Mesothelial cell of epicardium (in vitro differentiated cells): ENCODE results near the gene F2RL3. TPM values are rescaled to one million over a fixed set of nuclear protein-coding genes. Genes with fewer than 3 reads are reported as not detected.

Experiments
- DNase-seq, 2 experiments: peaks; one replicate each; pipeline ENCODE4 v3.0.0; 2021; ENCODE audit warnings: low spot score in 2 of 2; ENCODE audit not compliant: unreplicated experiment in 2 of 2
- H3K27ac Mint-ChIP-seq: 2 replicates; pipeline ENCODE4 v1.8.0; 2021; ENCODE audit warnings: mixed read lengths
- H3K27me3 Mint-ChIP-seq: 2 replicates; pipeline ENCODE4 v1.8.0; 2021; ENCODE audit warnings: low read depth, mixed read lengths
- H3K36me3 Mint-ChIP-seq: 2 replicates; pipeline ENCODE4 v1.8.0; 2021; ENCODE audit warnings: mixed read lengths
- H3K4me1 Mint-ChIP-seq: 2 replicates; pipeline ENCODE4 v1.8.0; 2021; ENCODE audit warnings: mixed read lengths
- H3K4me3 Mint-ChIP-seq: 2 replicates; pipeline ENCODE4 v1.8.0; 2021; ENCODE audit warnings: mild to moderate bottlenecking, moderate library complexity, mixed read lengths
- H3K9me3 Mint-ChIP-seq: 2 replicates; pipeline ENCODE4 v1.8.0; 2021; ENCODE audit warnings: mixed read lengths
- total RNA-seq: library from RNA; stranded (reverse); gene quantifications from 3 replicates; pipeline ENCODE4 v1.2.1, GENCODE V29; 2021
- TF ChIP-seq, protein P1 (sequence below): fragments of 200-600 bp; sonication (generic); IDR thresholded peaks from one replicate; pipeline ENCODE4 v1.5.0; 2021; ENCODE audit warnings: antibody characterized with exemption; ENCODE audit not compliant: unreplicated experiment

The F2RL3 gene
- total RNA-seq, 1 donor from 2014 or later: not detected

DNA sequence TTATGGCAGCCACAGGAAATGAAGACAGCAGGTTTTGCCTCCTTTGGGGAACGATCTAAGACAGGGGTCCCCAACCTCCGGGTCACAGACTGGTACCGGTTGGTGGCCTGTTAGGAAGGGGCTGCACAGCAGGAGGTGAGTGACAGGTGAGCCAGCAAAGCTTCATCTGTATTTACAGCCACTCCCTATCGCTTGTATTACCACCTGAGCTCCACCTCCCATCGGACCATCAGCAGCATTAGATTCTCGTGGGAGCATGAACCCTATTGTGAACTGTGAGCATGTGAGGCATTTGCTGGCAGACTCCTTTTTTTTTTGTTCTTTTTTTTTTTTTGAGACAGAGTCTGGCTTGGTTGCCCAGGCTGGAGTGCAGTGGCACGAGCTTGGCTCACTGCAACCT lies 22.2 kb downstream of the F2RL3 start:
- TF ChIP-seq, protein P1, sequence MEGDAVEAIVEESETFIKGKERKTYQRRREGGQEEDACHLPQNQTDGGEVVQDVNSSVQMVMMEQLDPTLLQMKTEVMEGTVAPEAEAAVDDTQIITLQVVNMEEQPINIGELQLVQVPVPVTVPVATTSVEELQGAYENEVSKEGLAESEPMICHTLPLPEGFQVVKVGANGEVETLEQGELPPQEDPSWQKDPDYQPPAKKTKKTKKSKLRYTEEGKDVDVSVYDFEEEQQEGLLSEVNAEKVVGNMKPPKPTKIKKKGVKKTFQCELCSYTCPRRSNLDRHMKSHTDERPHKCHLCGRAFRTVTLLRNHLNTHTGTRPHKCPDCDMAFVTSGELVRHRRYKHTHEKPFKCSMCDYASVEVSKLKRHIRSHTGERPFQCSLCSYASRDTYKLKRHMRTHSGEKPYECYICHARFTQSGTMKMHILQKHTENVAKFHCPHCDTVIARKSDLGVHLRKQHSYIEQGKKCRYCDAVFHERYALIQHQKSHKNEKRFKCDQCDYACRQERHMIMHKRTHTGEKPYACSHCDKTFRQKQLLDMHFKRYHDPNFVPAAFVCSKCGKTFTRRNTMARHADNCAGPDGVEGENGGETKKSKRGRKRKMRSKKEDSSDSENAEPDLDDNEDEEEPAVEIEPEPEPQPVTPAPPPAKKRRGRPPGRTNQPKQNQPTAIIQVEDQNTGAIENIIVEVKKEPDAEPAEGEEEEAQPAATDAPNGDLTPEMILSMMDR: no peak
- no peak for DNase-seq
- peaks cover 23% of the 10 kb centered on the region for H3K36me3 Mint-ChIP-seq
- H3K27ac Mint-ChIP-seq: no peak overlapping the region
- H3K9me3 Mint-ChIP-seq: peaks cover 24% of the 10 kb centered on the region
- no peak overlapping the region for H3K4me3 Mint-ChIP-seq
- no peaks in the 10 kb centered on the region for H3K4me1 Mint-ChIP-seq
- H3K27me3 Mint-ChIP-seq: no peaks in the 10 kb centered on the region

DNA sequence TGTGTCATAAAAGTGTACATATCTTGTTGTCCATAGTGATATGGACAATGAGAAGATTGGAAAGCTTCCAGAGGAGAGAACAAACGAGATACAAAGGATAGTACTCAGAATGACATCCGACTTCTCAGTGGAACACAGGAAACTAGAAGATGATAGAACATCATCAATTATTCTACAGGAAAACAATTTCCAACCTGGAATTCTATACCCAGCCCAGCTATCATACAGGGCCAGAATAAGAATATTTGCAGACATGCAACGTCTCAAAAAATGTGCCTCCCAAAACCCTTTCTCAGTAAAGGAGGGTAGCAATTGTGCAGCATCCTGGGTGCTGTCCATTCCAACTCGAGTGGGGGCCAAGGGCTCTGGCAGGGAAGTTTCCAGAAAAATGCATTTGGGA lies 24.0 kb downstream of the F2RL3 start:
- DNase-seq: no peak
- H3K27me3 Mint-ChIP-seq: peaks cover 2% of the 10 kb centered on the region
- H3K4me3 Mint-ChIP-seq: no peak overlapping the region
- H3K36me3 Mint-ChIP-seq: peaks cover 23% of the 10 kb centered on the region
- TF ChIP-seq, protein P1: no peak
- H3K27ac Mint-ChIP-seq: no peak overlapping the region
- peaks cover 24% of the 10 kb centered on the region for H3K9me3 Mint-ChIP-seq
- H3K4me1 Mint-ChIP-seq: no peaks in the 10 kb centered on the region

DNA sequence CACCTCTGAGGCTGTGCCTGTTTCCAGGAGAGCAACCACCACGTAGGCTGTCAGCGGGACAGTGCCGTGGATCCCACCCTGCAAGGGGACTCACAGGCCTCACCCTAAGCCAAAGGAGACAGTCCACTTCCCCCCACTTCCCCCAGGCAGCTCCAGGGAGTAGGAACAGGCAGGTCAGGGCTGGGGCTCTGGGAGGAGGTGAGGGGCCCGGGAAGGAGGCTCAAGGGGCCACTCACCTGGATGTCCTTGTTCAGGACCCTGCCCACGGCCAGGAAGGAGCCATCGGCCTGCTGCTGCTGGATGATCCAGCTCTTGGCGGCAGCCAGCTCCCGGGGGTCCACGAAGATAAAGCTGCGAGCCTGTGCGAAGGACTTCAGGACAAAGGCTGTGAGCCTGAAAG lies 25.6 kb downstream of the F2RL3 start:
- peaks cover 2% of the 10 kb centered on the region for H3K27me3 Mint-ChIP-seq
- H3K9me3 Mint-ChIP-seq: peaks cover 27% of the 10 kb centered on the region
- TF ChIP-seq, protein P1: no peak
- peaks cover 28% of the 10 kb centered on the region for H3K36me3 Mint-ChIP-seq
- no peak for DNase-seq
- no peak overlapping the region for H3K27ac Mint-ChIP-seq
- H3K4me1 Mint-ChIP-seq: no peaks in the 10 kb centered on the region
- no peak overlapping the region for H3K4me3 Mint-ChIP-seq

DNA sequence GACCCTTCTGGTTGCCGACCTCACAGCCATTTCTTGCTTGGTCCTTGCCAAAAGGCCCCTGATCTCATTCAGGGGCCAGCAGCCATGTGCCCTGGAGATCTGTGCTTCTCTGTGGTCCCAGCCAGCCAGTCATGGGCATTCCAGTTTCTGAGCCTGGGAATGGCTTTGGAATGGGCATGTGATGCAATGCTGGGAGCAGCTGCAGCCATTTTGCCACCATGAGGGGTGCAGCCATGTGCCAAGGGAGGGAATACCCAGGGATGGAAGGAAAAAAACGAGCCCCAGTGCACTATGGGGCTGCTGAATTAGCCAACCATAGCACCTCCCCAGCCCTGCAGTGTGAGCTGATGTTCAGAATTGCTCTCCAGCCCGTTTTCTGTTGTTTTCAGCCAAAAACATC lies 26.3 kb downstream of the F2RL3 start:
- peaks cover 27% of the 10 kb centered on the region for H3K9me3 Mint-ChIP-seq

DNA sequence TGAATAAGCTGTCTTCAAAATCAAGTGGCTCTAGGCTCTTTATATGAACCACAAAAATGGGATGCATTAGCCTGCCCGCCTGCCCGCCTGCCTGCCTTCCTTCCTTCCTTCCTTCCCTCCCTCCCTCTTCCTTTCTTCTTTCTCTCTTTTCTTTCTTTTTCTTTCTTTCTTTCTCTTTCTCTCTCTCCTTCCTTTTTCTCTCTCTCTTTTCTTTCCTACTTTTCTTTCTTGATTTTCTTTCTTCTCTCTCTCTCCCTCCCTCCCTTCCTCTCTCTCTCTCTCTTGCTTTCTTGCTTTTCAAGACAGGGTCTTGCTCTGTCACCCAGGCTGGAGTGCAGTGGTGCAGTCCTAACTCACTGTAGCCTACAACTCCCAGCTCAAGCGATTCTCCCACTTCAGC lies 26.9 kb downstream of the F2RL3 start:
- H3K9me3 Mint-ChIP-seq: peaks cover 27% of the 10 kb centered on the region
- no peak overlapping the region for H3K27ac Mint-ChIP-seq
- peaks cover 26% of the 10 kb centered on the region for H3K36me3 Mint-ChIP-seq
- TF ChIP-seq, protein P1: no peak
- H3K27me3 Mint-ChIP-seq: peaks cover 2% of the 10 kb centered on the region
- H3K4me1 Mint-ChIP-seq: no peaks in the 10 kb centered on the region
- DNase-seq: no peak
- H3K4me3 Mint-ChIP-seq: no peak overlapping the region

More for the DNA sequence above, 26.3 kb downstream of the F2RL3 start:
- Mint-ChIP-seq H3K4me3 (no peak overlapping the region), H3K4me1 (no peaks in the 10 kb centered on the region), H3K27ac (no peak overlapping the region), H3K36me3 (peaks cover 28% of the 10 kb centered on the region), H3K27me3 (peaks cover 2% of the 10 kb centered on the region)
- TF ChIP-seq, protein P1: no peak
- no peak for DNase-seq

DNA sequence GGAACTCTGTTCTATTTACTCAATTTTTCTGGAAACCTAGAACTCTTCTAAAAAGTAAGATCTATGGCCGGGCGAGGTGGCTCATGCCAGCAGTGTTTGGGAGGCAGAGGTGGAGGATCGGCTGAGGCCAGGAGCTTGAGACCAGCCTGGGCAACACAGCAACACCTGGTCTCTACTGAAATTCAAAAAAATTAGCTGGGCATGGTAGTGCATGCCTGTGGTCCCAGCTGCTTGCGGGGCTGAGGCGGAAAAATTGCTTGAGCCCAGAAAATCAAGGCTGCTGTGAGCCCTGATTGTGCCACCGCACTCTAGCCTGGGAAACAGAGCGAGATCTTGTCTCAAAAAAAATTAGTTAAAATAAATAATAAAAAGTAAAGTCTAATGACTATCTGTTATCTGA lies 28.6 kb downstream of the F2RL3 start:
- no peak overlapping the region for H3K27ac Mint-ChIP-seq
- peaks cover 2% of the 10 kb centered on the region for H3K27me3 Mint-ChIP-seq
- H3K36me3 Mint-ChIP-seq: peaks cover 23% of the 10 kb centered on the region
- no peak for DNase-seq
- H3K4me1 Mint-ChIP-seq: no peaks in the 10 kb centered on the region
- TF ChIP-seq, protein P1: no peak
- H3K4me3 Mint-ChIP-seq: no peak overlapping the region
- peaks cover 20% of the 10 kb centered on the region for H3K9me3 Mint-ChIP-seq
